Kidney epithelial cell (primary cell): ENCODE results near the gene TOMM40L. TPM values are rescaled to one million over a fixed set of nuclear protein-coding genes. Genes with fewer than 3 reads are reported as not detected.
A peak's percentile ranks its signal among the peaks of the same experiment; 100 is the strongest.
"Not testable (repeated sequence)": the region's sequence is repeated elsewhere in the genome, so short reads cannot be mapped to it uniquely, and the experiment has no call there.

Experiments
- DNase-seq: peaks from one replicate; pipeline ENCODE4 v3.0.0-alpha.2; 2010; ENCODE audit warnings: low read depth
- H3K27me3 ChIP-seq: 2 replicates; pipeline ENCODE4 v1.6.0; 2011; ENCODE audit warnings: low read length; ENCODE audit not compliant: control insufficient read depth, insufficient read depth
- H3K36me3 ChIP-seq: 2 replicates; pipeline ENCODE4 v1.5.1; 2011; ENCODE audit warnings: low read length; ENCODE audit not compliant: control insufficient read depth, insufficient read depth
- H3K4me3 ChIP-seq: 2 replicates; pipeline ENCODE4 v1.5.1; 2011; ENCODE audit warnings: low read depth, mild to moderate bottlenecking, control low read depth, low read length
- total RNA-seq: library from RNA; depleted of rRNA; stranded (reverse); fragments of >200 nt; gene quantifications from 2 replicates; pipeline ENCODE4 v1.2.3, GENCODE V29; 2015
- TF ChIP-seq, protein P1 (sequence below): IDR thresholded peaks from 2 replicates; pipeline ENCODE4 v1.5.1; 2011; ENCODE audit warnings: mild to moderate bottlenecking, moderate library complexity, low read length, control low read depth, inconsistent platforms; ENCODE audit not compliant: insufficient read depth, poor library complexity, severe bottlenecking

The TOMM40L gene
- total RNA-seq, 1 donor from 2014 or later, result 6.2 TPM

DNA sequence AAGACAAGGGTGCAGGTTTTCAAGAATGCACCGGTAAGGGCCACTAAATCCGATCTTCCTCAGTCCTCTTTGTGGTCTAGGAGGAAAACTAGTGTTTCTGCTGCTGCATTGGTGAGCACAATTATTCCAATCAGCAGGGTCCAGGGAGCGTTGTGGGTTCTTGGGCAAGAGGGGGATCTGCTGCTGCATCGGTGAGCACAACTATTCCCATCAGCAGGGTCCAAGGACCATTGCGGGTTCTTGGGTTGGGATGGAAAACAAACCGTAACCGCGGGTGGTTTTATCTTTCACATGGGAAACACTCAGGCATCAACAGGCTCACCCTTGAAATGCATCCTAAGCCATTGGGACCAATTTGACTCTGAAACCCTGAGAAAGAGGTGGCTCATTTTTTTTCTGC lies 25.7 kb downstream of the TOMM40L start:
- H3K4me3 ChIP-seq, result no peak overlapping the region
- TF ChIP-seq, protein P1, sequence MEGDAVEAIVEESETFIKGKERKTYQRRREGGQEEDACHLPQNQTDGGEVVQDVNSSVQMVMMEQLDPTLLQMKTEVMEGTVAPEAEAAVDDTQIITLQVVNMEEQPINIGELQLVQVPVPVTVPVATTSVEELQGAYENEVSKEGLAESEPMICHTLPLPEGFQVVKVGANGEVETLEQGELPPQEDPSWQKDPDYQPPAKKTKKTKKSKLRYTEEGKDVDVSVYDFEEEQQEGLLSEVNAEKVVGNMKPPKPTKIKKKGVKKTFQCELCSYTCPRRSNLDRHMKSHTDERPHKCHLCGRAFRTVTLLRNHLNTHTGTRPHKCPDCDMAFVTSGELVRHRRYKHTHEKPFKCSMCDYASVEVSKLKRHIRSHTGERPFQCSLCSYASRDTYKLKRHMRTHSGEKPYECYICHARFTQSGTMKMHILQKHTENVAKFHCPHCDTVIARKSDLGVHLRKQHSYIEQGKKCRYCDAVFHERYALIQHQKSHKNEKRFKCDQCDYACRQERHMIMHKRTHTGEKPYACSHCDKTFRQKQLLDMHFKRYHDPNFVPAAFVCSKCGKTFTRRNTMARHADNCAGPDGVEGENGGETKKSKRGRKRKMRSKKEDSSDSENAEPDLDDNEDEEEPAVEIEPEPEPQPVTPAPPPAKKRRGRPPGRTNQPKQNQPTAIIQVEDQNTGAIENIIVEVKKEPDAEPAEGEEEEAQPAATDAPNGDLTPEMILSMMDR, result no peak
- no peaks in the 10 kb centered on the region for H3K27me3 ChIP-seq
- no peaks in the 10 kb centered on the region for H3K36me3 ChIP-seq
- no peak for DNase-seq

DNA sequence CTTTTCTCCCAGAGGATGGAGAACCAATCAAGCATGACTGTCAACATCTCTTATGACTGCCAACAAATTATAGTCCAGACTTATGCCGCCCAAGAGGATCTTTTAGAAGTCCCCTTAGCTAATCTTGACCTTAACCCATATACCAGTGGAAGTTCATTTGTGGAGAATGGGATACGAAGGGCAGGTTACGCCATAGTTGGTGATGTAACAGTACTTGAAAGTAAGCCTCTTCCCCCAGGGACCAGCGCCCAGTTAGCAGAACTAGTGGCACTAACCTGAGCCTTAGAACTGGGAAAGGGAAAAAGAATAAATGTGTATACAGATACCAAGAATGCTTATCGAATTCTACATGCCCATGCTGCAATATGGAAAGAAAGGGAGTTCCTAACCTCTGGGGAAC lies 29.4 kb downstream of the TOMM40L start:
- not testable (repeated sequence) for H3K36me3 ChIP-seq, DNase-seq, H3K4me3 ChIP-seq
- H3K27me3 ChIP-seq, result peaks cover 27% of the 10 kb centered on the region

DNA sequence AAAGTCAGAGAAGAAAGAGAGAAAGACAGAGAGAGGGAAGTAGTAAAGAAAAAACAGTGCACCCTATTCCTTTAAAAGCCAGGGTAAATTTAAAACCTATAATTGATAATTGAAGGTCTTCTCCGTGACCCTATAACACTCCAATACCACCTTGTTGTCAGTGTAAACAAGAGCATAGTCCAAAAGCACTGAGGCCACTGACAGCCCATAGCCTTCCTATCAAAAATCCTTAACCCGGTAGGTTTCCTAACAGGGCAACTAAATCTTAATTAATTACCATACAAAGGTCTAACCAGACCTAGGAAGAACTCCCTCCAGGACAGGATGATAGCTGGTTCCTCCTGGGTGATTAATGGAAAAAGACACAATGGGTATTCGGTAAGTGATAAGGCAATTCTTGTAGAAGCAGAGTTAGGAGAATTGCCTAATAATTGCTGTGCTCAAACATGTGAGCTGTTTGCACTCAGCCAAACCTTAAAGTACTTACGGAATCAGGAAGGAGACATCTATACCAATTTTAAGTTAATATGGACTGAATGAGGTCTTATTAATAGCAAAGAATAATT lies 30.2 kb downstream of the TOMM40L start:
- DNase-seq, H3K4me3 ChIP-seq, H3K36me3 ChIP-seq: not testable (repeated sequence)
- peaks cover 34% of the 10 kb centered on the region for H3K27me3 ChIP-seq

DNA sequence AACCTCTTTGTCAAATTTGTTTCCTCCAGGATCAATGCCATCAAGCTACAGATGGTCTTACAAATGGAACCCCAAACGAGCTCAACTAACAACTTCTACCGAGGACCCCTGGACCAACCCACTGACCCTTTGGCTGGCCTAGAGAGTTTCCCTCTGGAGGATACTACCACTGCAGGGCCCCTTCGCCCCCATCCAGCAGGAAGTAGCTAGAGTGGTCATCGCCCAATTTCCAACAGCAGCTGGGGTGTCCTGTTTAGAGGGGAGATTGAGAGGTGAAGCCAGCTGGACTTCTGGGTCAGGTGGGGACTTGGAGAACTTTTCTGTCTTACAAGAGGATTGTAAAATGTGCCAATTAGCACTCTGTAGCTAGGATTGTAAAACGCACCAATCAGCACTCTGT lies 31.2 kb downstream of the TOMM40L start:
- H3K4me3 ChIP-seq, H3K36me3 ChIP-seq, DNase-seq: not testable (repeated sequence)
- peaks cover 42% of the 10 kb centered on the region for H3K27me3 ChIP-seq

DNA sequence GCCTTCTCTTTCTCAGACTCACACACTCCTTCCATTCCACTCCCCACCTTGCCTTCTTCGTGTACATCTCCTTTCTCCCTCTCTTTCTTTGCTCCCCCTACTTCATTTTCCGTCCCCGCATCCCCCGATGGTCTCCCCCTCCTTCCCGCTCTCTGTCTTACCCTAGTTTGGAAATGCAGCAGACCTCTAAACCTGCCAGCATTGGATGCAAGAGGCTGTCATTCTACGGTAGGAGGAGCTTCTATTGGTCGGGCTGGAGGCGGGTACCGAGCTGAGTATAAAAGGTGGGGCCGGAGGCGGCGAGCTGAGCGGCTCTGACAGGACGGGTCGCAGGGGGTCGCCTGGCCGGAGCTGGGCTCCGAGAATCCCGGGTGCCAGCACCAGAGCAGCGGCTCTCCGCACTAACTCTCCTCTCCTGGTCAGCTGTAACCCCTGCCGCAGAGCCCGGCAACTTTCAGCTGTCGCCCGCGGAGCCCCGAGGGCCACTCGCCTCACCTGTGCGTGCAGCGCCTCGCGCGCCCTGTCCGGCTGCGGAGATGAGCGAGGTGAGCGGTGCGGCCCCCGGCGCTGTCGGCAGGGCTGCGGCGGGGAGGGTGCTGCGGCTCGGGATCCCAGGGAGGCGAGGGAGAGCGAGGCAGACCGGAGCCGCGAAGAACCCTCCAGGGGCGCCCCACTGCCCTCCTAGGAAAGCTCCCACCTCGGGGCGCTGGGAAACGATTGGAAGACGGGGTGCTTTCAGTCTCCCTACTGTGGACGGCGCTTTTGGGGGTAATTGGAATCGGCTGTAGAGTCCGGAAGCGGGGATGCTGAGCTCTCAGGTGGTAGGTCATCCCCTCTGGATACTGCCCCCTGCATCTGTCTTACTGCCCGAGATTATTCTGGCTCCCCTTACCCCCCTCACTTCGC lies 32.8 kb downstream of the TOMM40L start, which contains the start of gene PCP4L1:
Gene PCP4L1 (plus strand): TSS at position 307 of the 906 bp plus-strand sequence. CDS start 230 bp downstream, at position 537.
- Histone ChIP-seq H3K36me3 (no peaks in the 10 kb centered on the region), H3K4me3 (peak within 1 kb of the TSS; percentile 43), H3K27me3 (peaks cover 42% of the 10 kb centered on the region)
- TF ChIP-seq, protein P1, result no peak
- DNase-seq, result no peak

DNA sequence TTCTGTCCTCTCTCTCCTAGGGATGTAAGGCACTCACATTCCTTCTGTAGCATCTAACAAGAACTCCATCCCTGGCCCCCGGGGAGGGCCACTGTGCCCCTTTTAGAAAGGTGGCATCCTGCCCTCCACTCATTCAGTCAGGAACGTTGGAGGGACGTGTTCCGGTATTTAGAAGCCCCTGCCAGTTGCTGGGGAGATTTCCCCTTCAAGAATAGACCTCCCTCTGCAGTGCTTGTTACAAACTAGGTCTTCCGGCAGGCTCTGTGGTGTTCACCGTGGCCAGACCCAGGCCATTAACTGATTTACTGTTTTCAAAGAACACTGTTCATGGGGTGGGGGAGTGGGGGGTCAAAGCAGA lies 33.5 kb downstream of the TOMM40L start:
- Histone ChIP-seq H3K36me3 (no peaks in the 10 kb centered on the region), H3K27me3 (peaks cover 42% of the 10 kb centered on the region), H3K4me3 (no peak overlapping the region)
- TF ChIP-seq, protein P1, result no peak
- no peak for DNase-seq

DNA sequence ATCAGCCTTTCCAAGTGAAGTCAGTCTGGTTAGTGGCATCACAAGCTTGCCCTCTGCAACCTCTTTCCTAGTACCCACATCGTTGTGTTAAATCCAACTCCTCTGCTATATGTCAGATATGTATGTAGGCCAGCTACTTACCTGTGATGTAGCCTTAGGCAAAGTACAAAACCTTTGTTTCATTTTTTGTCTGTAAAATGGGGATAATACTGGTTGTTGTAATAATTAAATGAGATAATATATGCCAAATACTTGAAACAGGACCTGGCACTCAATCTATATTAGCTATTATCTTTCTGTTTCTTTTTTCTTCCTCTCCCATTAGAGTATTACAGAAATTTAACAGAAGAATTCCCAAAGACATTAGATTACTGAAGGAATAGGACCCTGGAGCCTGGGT lies 33.9 kb downstream of the TOMM40L start:
- TF ChIP-seq, protein P1, result no peak
- H3K27me3 ChIP-seq, result peaks cover 42% of the 10 kb centered on the region
- H3K36me3 ChIP-seq, result no peaks in the 10 kb centered on the region
- DNase-seq, result no peak
- no peak overlapping the region for H3K4me3 ChIP-seq
